Measurements from ENCODE around the gene PCDHGB5.
"Not testable (repeated sequence)": the region's sequence is repeated elsewhere in the genome, so short reads cannot be mapped to it uniquely, and the experiment has no call there.

DNA sequence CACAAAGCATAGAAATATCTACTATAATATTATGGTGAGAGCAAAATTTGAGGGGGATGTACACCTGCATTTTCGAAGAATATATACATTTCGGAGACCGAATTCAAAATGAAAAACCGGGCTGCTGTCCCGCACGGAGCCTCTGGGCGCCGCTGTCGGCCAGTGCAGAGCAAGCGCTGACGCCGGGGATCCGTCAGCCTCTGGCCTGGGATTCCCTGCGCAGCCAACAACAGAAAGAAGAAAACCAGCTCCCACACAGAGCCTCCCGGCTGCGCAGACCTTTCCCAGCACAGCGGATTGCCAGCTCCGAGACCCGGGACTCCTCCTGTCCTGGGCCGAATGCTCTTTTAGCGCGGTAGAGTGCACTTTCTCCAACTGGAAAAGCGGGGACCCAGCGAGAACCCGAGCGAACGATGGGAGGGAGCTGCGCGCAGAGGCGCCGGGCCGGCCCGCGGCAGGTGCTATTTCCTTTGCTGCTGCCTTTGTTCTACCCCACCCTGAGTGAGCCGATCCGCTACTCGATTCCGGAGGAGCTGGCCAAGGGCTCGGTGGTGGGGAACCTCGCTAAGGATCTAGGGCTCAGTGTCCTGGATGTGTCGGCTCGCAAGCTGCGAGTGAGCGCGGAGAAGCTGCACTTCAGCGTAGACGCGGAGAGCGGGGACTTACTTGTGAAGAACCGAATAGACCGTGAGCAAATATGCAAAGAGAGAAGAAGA, 10.2 kb downstream of the PCDHGB5 start, which contains the start of gene PCDHGB6:
- TF ChIP-seq CTCF (IDR thresholded peaks at IDR 0.05), result peak; percentile 51 to 62 (median 53)
- TF ChIP-seq POLR2A (IDR thresholded peaks at IDR 0.05), result not testable (repeated sequence)
